Measurements from ENCODE around the gene SPOPL. TPM values are rescaled to one million over a fixed set of nuclear protein-coding genes. Genes with fewer than 3 reads are reported as not detected.

The SPOPL gene
- total RNA-seq, 1 experiment from 2014 or later, result 31.6 TPM

- Histone ChIP-seq H3K36me3 (ENCODE audit: control insufficient read depth, insufficient read depth, low read length) (no peaks in the 10 kb centered on the region), H3K4me3 (ENCODE audit: low read depth, low read length) (no peak overlapping the region), H3K4me1 (peaks cover 6% of the 10 kb centered on the region; the same call in 1 of the 2 replicates), H3K9me3 (no peaks in the 10 kb centered on the region), H3K27me3 (replicated peaks; ENCODE audit: control insufficient read depth, insufficient read depth, low read length) (no peaks in the 10 kb centered on the region)
- no peak for TF ChIP-seq CTCF (IDR thresholded peaks at IDR 0.05; ENCODE audit: insufficient read depth in 1 of 2, low read depth in 1 of 2, low read length in 1 of 2, severe bottlenecking in 1 of 2, unreplicated experiment in 1 of 2)
- no peak overlapping the region for H3K27ac Mint-ChIP-seq (ENCODE audit: unreplicated experiment)
- BruUV-seq (replicated peaks), result no TSS peak
- CTCF ChIA-PET, result interaction anchor here (0.7 to 1.3 kb wide), 2 partner anchors 353 to 585 kb away, joined by 3 to 4 read pairs; no protein-coding TSS in a partner anchor
- peaks cover 23% of the 10 kb centered on the region for H3K4me1 Mint-ChIP-seq (ENCODE audit: low read depth, unreplicated experiment)
- H3K4me3 Mint-ChIP-seq (ENCODE audit: unreplicated experiment), result no peak overlapping the region
- no peaks in the 10 kb centered on the region for H3K9me3 Mint-ChIP-seq (ENCODE audit: unreplicated experiment)
- H3K27me3 Mint-ChIP-seq (ENCODE audit: insufficient read depth, unreplicated experiment), result no peaks in the 10 kb centered on the region
- peaks cover 7% of the 10 kb centered on the region for H3K36me3 Mint-ChIP-seq (ENCODE audit: insufficient read depth, unreplicated experiment)
- POLR2A ChIA-PET, result no interaction called here
- intact Hi-C loops (cut with micrococcal nuclease; ENCODE audit: unreplicated experiment), result no loop called here
- no peak for DNase-seq
These were observed 27.3 kb upstream of the SPOPL start for GRCh38 chr2:138474100-138474825.

- DNase-seq, result no peak
- Mint-ChIP-seq H3K4me3 (ENCODE audit: unreplicated experiment) (no peak overlapping the region), H3K36me3 (ENCODE audit: insufficient read depth, unreplicated experiment) (peaks cover 7% of the 10 kb centered on the region), H3K4me1 (ENCODE audit: low read depth, unreplicated experiment) (peaks cover 23% of the 10 kb centered on the region), H3K27ac (ENCODE audit: unreplicated experiment) (peak overlapping the region; percentile 17), H3K9me3 (ENCODE audit: unreplicated experiment) (no peaks in the 10 kb centered on the region), H3K27me3 (ENCODE audit: insufficient read depth, unreplicated experiment) (no peaks in the 10 kb centered on the region)
- H3K36me3 ChIP-seq (ENCODE audit: control insufficient read depth, insufficient read depth, low read length), result no peaks in the 10 kb centered on the region
- H3K4me1 ChIP-seq, result peaks cover 6% of the 10 kb centered on the region; the same call in 1 of the 2 replicates
- no peak overlapping the region for H3K4me3 ChIP-seq (ENCODE audit: low read depth, low read length)
- TF ChIP-seq CTCF (IDR thresholded peaks at IDR 0.05; ENCODE audit: insufficient read depth in 1 of 2, low read depth in 1 of 2, low read length in 1 of 2, severe bottlenecking in 1 of 2, unreplicated experiment in 1 of 2), result no peak
- ChIA-PET CTCF (interaction anchor here (0.7 to 1.3 kb wide), 2 partner anchors 352 to 586 kb away, joined by 3 to 4 read pairs; no protein-coding TSS in a partner anchor), POLR2A (interaction anchor here (0.5 kb wide), 1 partner anchor 23 kb away, joined by 3 read pairs; no protein-coding TSS in a partner anchor)
- intact Hi-C loops (cut with micrococcal nuclease; ENCODE audit: unreplicated experiment), result loop anchor here (1.0 kb wide), 1 partner anchor 26 kb away; the partner anchor contains the start of gene SPOPL
- no peaks in the 10 kb centered on the region for H3K27me3 ChIP-seq (replicated peaks; ENCODE audit: control insufficient read depth, insufficient read depth, low read length)
- BruUV-seq (replicated peaks), result no TSS peak
- no peaks in the 10 kb centered on the region for H3K9me3 ChIP-seq
These were observed 26.2 kb upstream of the SPOPL start for GRCh38 chr2:138475277-138475776.

- no peak overlapping the region for H3K4me3 ChIP-seq (ENCODE audit: low read depth, low read length)
- Mint-ChIP-seq H3K4me1 (ENCODE audit: low read depth, unreplicated experiment) (peaks cover 23% of the 10 kb centered on the region), H3K4me3 (ENCODE audit: unreplicated experiment) (no peak overlapping the region), H3K9me3 (ENCODE audit: unreplicated experiment) (no peaks in the 10 kb centered on the region), H3K27me3 (ENCODE audit: insufficient read depth, unreplicated experiment) (no peaks in the 10 kb centered on the region), H3K27ac (ENCODE audit: unreplicated experiment) (peak overlapping the region; percentile 17), H3K36me3 (ENCODE audit: insufficient read depth, unreplicated experiment) (peaks cover 7% of the 10 kb centered on the region)
- TF ChIP-seq CTCF (IDR thresholded peaks at IDR 0.05; ENCODE audit: insufficient read depth in 1 of 2, low read depth in 1 of 2, low read length in 1 of 2, severe bottlenecking in 1 of 2, unreplicated experiment in 1 of 2), result no peak
- H3K4me1 ChIP-seq, result peaks cover 6% of the 10 kb centered on the region; the same call in 1 of the 2 replicates
- no peaks in the 10 kb centered on the region for H3K36me3 ChIP-seq (ENCODE audit: control insufficient read depth, insufficient read depth, low read length)
- CTCF ChIA-PET, result interaction anchor here (0.8 to 1.5 kb wide), 3 partner anchors 25 to 311 kb away, joined by 3 to 5 read pairs (median 3); partner anchors contain the start of gene SPOPL
- intact Hi-C loops (cut with micrococcal nuclease; ENCODE audit: unreplicated experiment), result loop anchor here (2.0 kb wide), 1 partner anchor 15 kb away; no protein-coding TSS in a partner anchor
- no peaks in the 10 kb centered on the region for H3K9me3 ChIP-seq
- POLR2A ChIA-PET, result no interaction called here
- BruUV-seq (replicated peaks), result no TSS peak
- no peak for DNase-seq
- no peaks in the 10 kb centered on the region for H3K27me3 ChIP-seq (replicated peaks; ENCODE audit: control insufficient read depth, insufficient read depth, low read length)
These were observed 25.4 kb upstream of the SPOPL start for GRCh38 chr2:138476186-138476585.

All from Caco-2 (cell line).